Neuronal stem cell (in vitro differentiated cells): Measurements from ENCODE around the gene LRRTM4.

Experiments
- DNase-seq: peaks from one replicate; pipeline ENCODE4 v3.0.0-alpha.2; 2013; ENCODE audit warnings: low spot score
- H2AFZ ChIP-seq: one replicate; pipeline ENCODE4 v1.6.1; 2013; ENCODE audit warnings: mild to moderate bottlenecking, low read length, inconsistent platforms
- H2AK5ac ChIP-seq: 2 replicates; pipeline ENCODE4 v1.6.1; 2013; ENCODE audit warnings: low read depth, mild to moderate bottlenecking, inconsistent platforms, low read length, moderate library complexity, mixed read lengths
- H2BK120ac ChIP-seq: 2 replicates; pipeline ENCODE4 v1.6.1; 2013; ENCODE audit warnings: low read depth, mild to moderate bottlenecking, inconsistent platforms, low read length, moderate library complexity, mixed read lengths
- H2BK12ac ChIP-seq: one replicate; pipeline ENCODE4 v1.6.1; 2013; ENCODE audit warnings: low read length, inconsistent platforms
- H2BK15ac ChIP-seq: 2 replicates; pipeline ENCODE4 v1.6.1; 2013; ENCODE audit warnings: mild to moderate bottlenecking, low read length, inconsistent platforms, mixed read lengths
- H2BK5ac ChIP-seq: one replicate; pipeline ENCODE4 v1.6.1; 2013; ENCODE audit warnings: inconsistent platforms, mild to moderate bottlenecking, low read length, moderate library complexity
- H3K14ac ChIP-seq: one replicate; pipeline ENCODE4 v1.6.1; 2013; ENCODE audit warnings: low read length, inconsistent platforms
- H3K18ac ChIP-seq: 2 replicates; pipeline ENCODE4 v1.6.1; 2013; ENCODE audit warnings: low read length, inconsistent platforms
- H3K23ac ChIP-seq: 2 replicates; pipeline ENCODE4 v1.6.1; 2013; ENCODE audit warnings: low read depth, mild to moderate bottlenecking, mixed read lengths, low read length, inconsistent platforms; ENCODE audit not compliant: poor library complexity
- H3K27ac ChIP-seq: replicated peaks from 3 replicates; pipeline ENCODE4 v1.5.1; 2013; ENCODE audit warnings: low read length, inconsistent platforms
- H3K27me3 ChIP-seq, 3 experiments: 2 replicates each; pipeline ENCODE4 v1.6.1; 2013; ENCODE audit warnings: low read length in 3 of 3, mild to moderate bottlenecking in 2 of 3, inconsistent platforms in 1 of 3, low read depth in 1 of 3, mixed read lengths in 1 of 3, moderate library complexity in 1 of 3; ENCODE audit not compliant: control insufficient read depth in 3 of 3, insufficient read depth in 3 of 3
- H3K36me3 ChIP-seq, 2 donors: replicated peaks in 1 of 2; 2 replicates each; pipeline ENCODE4 v1.6.1; 2013; ENCODE audit warnings: low read length in 2 of 2; ENCODE audit not compliant: control insufficient read depth in 2 of 2, insufficient read depth in 2 of 2
- H3K4ac ChIP-seq: 2 replicates; pipeline ENCODE4 v1.6.1; 2013; ENCODE audit warnings: inconsistent platforms, mild to moderate bottlenecking, low read length, moderate library complexity
- H3K4me1 ChIP-seq, 2 donors: 1 replicate in 1 of 2; 2 replicates in 1 of 2; pipeline ENCODE4 v1.6.1; 2013; ENCODE audit warnings: low read length in 2 of 2, low read depth in 1 of 2; ENCODE audit not compliant: control insufficient read depth in 2 of 2, insufficient read depth in 1 of 2
- H3K4me2 ChIP-seq: one replicate; pipeline ENCODE4 v1.6.1; 2013; ENCODE audit warnings: mild to moderate bottlenecking, low read length, inconsistent platforms; ENCODE audit not compliant: insufficient read depth, poor library complexity, severe bottlenecking
- H3K4me3 ChIP-seq, 2 donors: 2 replicates each; pipeline ENCODE4 v1.5.1; 2013; ENCODE audit warnings: low read length in 2 of 2, mild to moderate bottlenecking in 2 of 2, inconsistent platforms in 1 of 2, moderate library complexity in 1 of 2
- H3K79me1 ChIP-seq: one replicate; pipeline ENCODE4 v1.6.1; 2013; ENCODE audit warnings: low read depth, mild to moderate bottlenecking, inconsistent platforms, low read length, moderate library complexity
- H3K9ac ChIP-seq: one replicate; pipeline ENCODE4 v1.6.1; 2013; ENCODE audit warnings: mild to moderate bottlenecking, low read depth, low read length, inconsistent platforms; ENCODE audit not compliant: poor library complexity
- H3K9me3 ChIP-seq, 2 donors: replicated peaks in 1 of 2; 2 replicates each; pipeline versions ENCODE3 to v1.6.1; 2013; ENCODE audit warnings: low read length in 2 of 2, mild to moderate bottlenecking in 2 of 2, inconsistent platforms in 1 of 2, low read depth in 1 of 2, mixed read lengths in 1 of 2, moderate library complexity in 1 of 2; ENCODE audit not compliant: control insufficient read depth in 2 of 2, insufficient read depth in 1 of 2
- H4K8ac ChIP-seq: one replicate; pipeline ENCODE4 v1.6.1; 2013; ENCODE audit warnings: low read depth, mild to moderate bottlenecking, inconsistent platforms, low read length, moderate library complexity
- H4K91ac ChIP-seq: one replicate; pipeline ENCODE4 v1.6.1; 2013; ENCODE audit warnings: low read length, low read depth, mild to moderate bottlenecking, inconsistent platforms; ENCODE audit not compliant: poor library complexity
- WGBS, 2 donors: extraction: QIAGEN DNeasy Blood & Tissue Kit; methylation state at CpG; one replicate each; pipeline ENCODE4 v1.1.7; 2013; ENCODE audit warnings: missing lambda C conversion rate in 2 of 2, mixed read lengths in 1 of 2; ENCODE audit not compliant: insufficient read length in 2 of 2, insufficient replicate concordance in 1 of 2; ENCODE audit errors: extremely low coverage in 2 of 2; 5-methylcytosine and 5-hydroxymethylcytosine counted together

The LRRTM4 gene

DNA sequence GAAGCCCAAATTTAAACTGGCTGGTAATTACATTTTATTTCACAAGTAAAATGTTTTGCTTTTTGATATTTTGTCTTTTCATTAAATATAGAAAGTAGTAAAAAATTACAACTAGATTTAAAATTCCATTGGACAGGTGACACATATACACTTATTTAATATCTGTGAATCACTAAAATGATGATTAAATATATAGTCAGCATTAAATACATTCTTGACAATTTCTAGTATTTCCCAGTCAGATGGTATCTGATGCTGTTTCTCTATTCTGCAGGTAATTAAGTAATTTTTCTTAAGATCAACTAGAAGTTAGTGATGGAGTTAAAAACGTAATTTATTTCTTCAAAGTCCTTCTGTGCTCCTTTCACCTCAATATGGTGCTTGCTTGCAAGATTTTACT is 237.8 kb downstream of the LRRTM4 start:
- Histone ChIP-seq H3K36me3 (no peaks in the 10 kb centered on the region), H3K4me3 (no peak overlapping the region), H2BK12ac (no peak overlapping the region), H3K23ac (no peak overlapping the region), H4K91ac (no peak overlapping the region), H4K8ac (no peak overlapping the region), H3K4me1 (no peaks in the 10 kb centered on the region), H2AFZ (no peak overlapping the region), H3K4me2 (no peak overlapping the region), H2BK120ac (no peak overlapping the region), H3K9ac (no peak overlapping the region), H2BK5ac (no peak overlapping the region), H3K27ac (no peak overlapping the region), H2BK15ac (no peak overlapping the region), H3K18ac (no peak overlapping the region), H3K4ac (no peak overlapping the region), H3K27me3 (no peaks in the 10 kb centered on the region), H3K14ac (no peak overlapping the region), H3K9me3 (no peaks in the 10 kb centered on the region), H3K79me1 (no peaks in the 10 kb centered on the region), H2AK5ac (no peak overlapping the region)
- WGBS, 2 donors: no CpG with 5 or more reads among the region's 1 CpG
- DNase-seq: no peak

DNA sequence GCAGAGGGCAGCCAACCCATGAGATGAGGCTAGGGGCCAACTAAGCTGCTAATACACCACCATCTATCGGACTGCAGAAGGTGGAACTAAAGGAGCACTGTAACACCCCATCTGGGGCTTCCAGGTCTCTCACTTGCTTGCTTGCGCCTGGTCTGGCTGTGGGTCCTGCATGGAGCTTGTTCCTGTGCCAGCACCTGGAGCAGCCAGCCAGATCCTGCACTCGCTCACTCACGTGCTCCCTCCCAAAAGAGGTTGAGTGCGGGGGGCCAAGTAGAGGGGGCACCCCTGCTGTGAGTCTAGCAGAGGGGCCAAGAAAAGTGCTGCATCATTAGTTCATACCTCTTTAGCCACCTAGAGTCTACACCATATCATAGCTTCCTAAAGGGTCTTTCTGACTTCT is 250.9 kb downstream of the LRRTM4 start:
- no peak overlapping the region for H2BK120ac ChIP-seq
- no peak overlapping the region for H2BK5ac ChIP-seq
- no peaks in the 10 kb centered on the region for H3K9me3 ChIP-seq
- peaks cover 0 to 4% of the 10 kb centered on the region in 2 donors for H3K4me1 ChIP-seq
- H3K9ac ChIP-seq: no peak overlapping the region
- H2AFZ ChIP-seq: no peak overlapping the region
- no peak overlapping the region for H3K23ac ChIP-seq
- H2BK12ac ChIP-seq: no peak overlapping the region
- H3K79me1 ChIP-seq: no peaks in the 10 kb centered on the region
- no peak overlapping the region for H3K4me2 ChIP-seq
- H3K27ac ChIP-seq: no peak overlapping the region
- WGBS, 2 donors: no CpG with 5 or more reads among the region's 5 CpGs
- H4K8ac ChIP-seq: no peak overlapping the region
- H3K14ac ChIP-seq: no peak overlapping the region
- H3K18ac ChIP-seq: no peak overlapping the region
- H3K27me3 ChIP-seq: no peaks in the 10 kb centered on the region
- H2BK15ac ChIP-seq: no peak overlapping the region
- H2AK5ac ChIP-seq: no peak overlapping the region
- no peak overlapping the region for H3K4ac ChIP-seq
- no peak overlapping the region for H4K91ac ChIP-seq
- no peak overlapping the region for H3K4me3 ChIP-seq
- DNase-seq: no peak
- H3K36me3 ChIP-seq: no peaks in the 10 kb centered on the region

DNA sequence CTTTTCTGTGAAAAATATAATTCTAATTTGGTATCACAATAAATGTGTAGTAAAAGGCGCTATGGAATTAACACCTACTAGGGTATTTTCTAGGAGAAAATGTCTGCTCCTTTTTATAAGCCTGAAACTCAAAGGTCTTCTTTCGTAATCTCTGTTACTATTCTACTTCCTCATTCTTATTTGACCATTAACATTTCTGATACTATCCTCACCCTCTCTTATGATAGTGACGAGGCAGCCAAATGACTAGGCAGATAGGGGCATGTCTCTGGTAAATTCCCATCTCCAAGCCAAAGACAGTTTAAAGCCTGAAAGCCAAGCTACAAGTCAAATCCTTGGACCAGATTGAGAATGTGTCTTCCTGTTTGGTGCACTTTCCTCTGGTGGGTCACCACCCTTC is 251.7 kb downstream of the LRRTM4 start:
- H2BK120ac ChIP-seq: no peak overlapping the region
- H3K79me1 ChIP-seq: no peaks in the 10 kb centered on the region
- H3K18ac ChIP-seq: no peak overlapping the region
- DNase-seq: no peak
- H3K36me3 ChIP-seq: no peaks in the 10 kb centered on the region
- H3K27me3 ChIP-seq: no peaks in the 10 kb centered on the region
- H3K9me3 ChIP-seq: no peaks in the 10 kb centered on the region
- no peak overlapping the region for H3K23ac ChIP-seq
- H4K91ac ChIP-seq: no peak overlapping the region
- no peak overlapping the region for H2BK15ac ChIP-seq
- H3K27ac ChIP-seq: no peak overlapping the region
- WGBS, 2 donors: no CpG with 5 or more reads among the region's 3 CpGs
- H2AK5ac ChIP-seq: no peak overlapping the region
- no peak overlapping the region for H2BK5ac ChIP-seq
- no peak overlapping the region for H4K8ac ChIP-seq
- no peak overlapping the region for H3K9ac ChIP-seq
- H3K4me1 ChIP-seq: peaks cover 0 to 4% of the 10 kb centered on the region in 2 donors
- no peak overlapping the region for H3K4me3 ChIP-seq
- H2AFZ ChIP-seq: no peak overlapping the region
- H3K4me2 ChIP-seq: no peak overlapping the region
- H3K14ac ChIP-seq: no peak overlapping the region
- no peak overlapping the region for H2BK12ac ChIP-seq
- no peak overlapping the region for H3K4ac ChIP-seq

DNA sequence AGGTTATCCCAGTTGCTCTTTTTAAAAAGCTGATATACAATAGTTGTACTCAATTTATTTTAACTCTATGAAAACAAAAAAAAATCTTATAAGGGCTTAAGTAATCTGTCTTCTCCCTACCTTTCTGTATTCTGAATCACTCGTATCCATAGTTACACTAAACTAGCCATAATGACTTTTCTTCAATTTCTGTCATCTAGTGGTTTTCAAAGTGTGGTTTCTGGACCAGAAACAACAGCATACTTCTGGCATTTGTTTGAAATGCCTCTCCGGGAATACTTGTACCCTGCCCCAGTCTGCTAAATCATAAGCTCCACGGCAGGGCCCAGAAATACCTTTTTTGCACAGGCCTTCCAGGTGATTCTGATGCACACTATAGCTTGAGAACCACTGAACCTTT is 253.6 kb downstream of the LRRTM4 start:
- WGBS, 2 donors: no CpG with 5 or more reads among the region's 3 CpGs
- H3K4ac ChIP-seq: no peak overlapping the region

More for the DNA sequence above, 253.6 kb downstream of the LRRTM4 start:
- Histone ChIP-seq H2BK5ac (no peak overlapping the region), H3K27ac (no peak overlapping the region), H2AK5ac (no peak overlapping the region), H2BK120ac (no peak overlapping the region), H3K18ac (no peak overlapping the region), H2BK15ac (no peak overlapping the region), H3K9ac (no peak overlapping the region), H3K9me3 (no peaks in the 10 kb centered on the region), H3K4me3 (no peak overlapping the region), H3K14ac (no peak overlapping the region), H3K36me3 (no peaks in the 10 kb centered on the region), H3K4me1 (peaks cover 0 to 4% of the 10 kb centered on the region in 2 donors), H2BK12ac (no peak overlapping the region), H3K4me2 (no peak overlapping the region), H3K23ac (no peak overlapping the region), H4K8ac (no peak overlapping the region), H4K91ac (no peak overlapping the region), H2AFZ (no peak overlapping the region), H3K79me1 (no peaks in the 10 kb centered on the region), H3K27me3 (no peaks in the 10 kb centered on the region)
- no peak for DNase-seq
